Vagina (tissue), 2 donors: ENCODE measurements around the gene KLLN. TPM values are rescaled to one million over a fixed set of nuclear protein-coding genes. Genes with fewer than 3 reads are reported as not detected.

Experiments
- DNase-seq, 2 donors: peaks; one replicate each; pipeline ENCODE4 v3.0.0-alpha.2; 2017; ENCODE audit errors: extremely low spot score in 2 of 2
- H3K27ac ChIP-seq: fragments of 200-600 bp; sonication (generic); one replicate; pipeline ENCODE4 v1.5.1; 2019
- H3K27me3 ChIP-seq: fragments of 200-600 bp; sonication (generic); one replicate; pipeline ENCODE4 v1.5.1; 2019
- H3K36me3 ChIP-seq, 2 donors: fragments of 200-600 bp; sonication (generic); one replicate each; pipeline ENCODE4 v1.5.1; 2017 to 2019
- H3K4me1 ChIP-seq: fragments of 200-600 bp; sonication (generic); one replicate; pipeline ENCODE4 v1.5.1; 2019
- H3K4me3 ChIP-seq, 2 donors: fragments of 200-600 bp; sonication (generic); 1 replicate in 1 of 2; 2 replicates in 1 of 2; pipeline ENCODE4 v1.5.1; 2016 to 2019
- H3K9me3 ChIP-seq: fragments of 200-600 bp; sonication (generic); one replicate; pipeline ENCODE4 v1.5.1; 2019
- POLR2A ChIP-seq, 2 donors: fragments of 450-650 bp; IDR thresholded peaks; one replicate each; pipeline ENCODE4 v1.6.1; 2017; ENCODE audit warnings: antibody characterized with exemption in 2 of 2, mild to moderate bottlenecking in 2 of 2, moderate library complexity in 2 of 2
- POLR2AphosphoS5 ChIP-seq, 2 donors: sonication (generic); formaldehyde crosslinking; IDR thresholded peaks; one replicate each; pipeline ENCODE4 v1.9.0; 2017; ENCODE audit warnings: antibody characterized with exemption in 2 of 2, mild to moderate bottlenecking in 2 of 2, low read depth in 1 of 2; ENCODE audit not compliant: insufficient read depth in 1 of 2
- intact Hi-C: fragments of 100-400 bp; cut with DNase I; formaldehyde crosslinking; loops from one replicate; pipeline ENCODE4 v1.15.1; 2023
- small RNA-seq: library from RNA; depleted of rRNA; stranded (forward); fragments of <200 nt; gene quantifications from one replicate; pipeline ENCODE3, GENCODE V24; 2016
- total RNA-seq: library from RNA; depleted of rRNA; stranded (reverse); fragments of >200 nt; gene quantifications from one replicate; pipeline ENCODE4 v1.2.3, GENCODE V29; 2016
- TF ChIP-seq, protein P1 (sequence below), 3 experiments: fragments of 450-650 bp in 2 of 3; fragments of 200-600 bp in 1 of 3; sonication (generic) in 1 of 3; IDR thresholded peaks; one replicate each; pipeline ENCODE4 v1.5.1; 2017 to 2019; ENCODE audit warnings: antibody characterized with exemption in 3 of 3, mild to moderate bottlenecking in 2 of 3, moderate library complexity in 2 of 3

KLLN gene
- total RNA-seq, 1 donor from 2014 or later, result 0.25 TPM

DNA sequence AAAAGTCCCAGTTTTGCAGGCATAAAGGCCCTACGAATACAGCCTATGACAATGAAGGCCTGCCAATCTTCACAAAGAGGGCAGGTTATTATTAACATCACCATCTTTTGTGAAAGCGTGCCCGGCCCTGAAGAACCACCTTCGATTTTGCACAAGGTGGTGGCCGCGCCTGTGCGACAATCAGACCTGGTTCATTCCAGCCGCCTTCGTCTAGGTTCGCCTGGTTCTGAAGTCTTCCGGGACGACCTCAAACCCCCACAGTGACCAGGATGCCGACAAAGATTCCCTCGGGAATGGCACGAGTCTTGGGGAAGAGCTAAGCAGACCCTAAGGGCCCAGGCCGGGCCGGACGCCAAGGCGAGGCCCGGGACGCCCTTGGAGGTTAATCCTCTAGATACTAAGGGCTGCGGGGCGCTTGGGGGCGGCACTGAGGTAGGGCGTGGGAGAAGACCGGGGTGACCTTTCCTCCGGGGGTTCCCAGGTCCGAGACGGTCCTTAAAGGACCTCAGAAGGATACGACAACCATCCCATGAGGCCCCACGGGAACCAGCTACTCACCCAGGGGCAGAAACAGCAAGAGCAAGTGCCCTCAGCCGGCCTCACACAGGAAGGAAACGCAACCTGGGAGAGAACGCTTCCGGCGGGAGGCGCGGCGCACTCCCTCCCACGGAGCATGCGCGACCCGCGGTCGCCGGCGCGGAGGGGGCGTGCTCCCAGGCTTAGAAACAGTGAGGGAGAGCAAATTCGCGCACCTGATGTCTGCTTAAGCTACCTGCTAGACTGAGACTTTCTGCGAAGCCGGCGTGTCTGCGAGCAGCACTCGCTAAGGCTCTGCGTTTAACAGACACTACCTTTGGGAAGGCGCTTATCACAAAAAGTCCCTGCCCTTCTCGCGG is 45.5 kb downstream of the KLLN start, which contains the start of gene ATAD1:
ATAD1 (minus strand) TSS at position 618 of the 896 bp plus-strand sequence. CDS start 3,627 bp downstream, outside the sequence.
- H3K27me3 ChIP-seq, result no peaks in the 10 kb centered on the region
- H3K4me3 ChIP-seq, result peak within 1 kb of the TSS; percentile 83 to 85
- DNase-seq, result peak in 1 of 2 donors; percentile 89
- H3K27ac ChIP-seq, result peak within 1 kb of the TSS; percentile 79
- H3K36me3 ChIP-seq, result no peaks in the 10 kb centered on the region
- peaks cover 29% of the 10 kb centered on the region for H3K4me1 ChIP-seq
- intact Hi-C loops, result no loop called here
- TF ChIP-seq POLR2AphosphoS5 (IDR thresholded peaks at IDR 0.05; ENCODE audit: insufficient read depth in 1 of 2, low read depth in 1 of 2) (peak; percentile 76 to 87), POLR2A (IDR thresholded peaks at IDR 0.05) (no peak)
- TF ChIP-seq, protein P1, sequence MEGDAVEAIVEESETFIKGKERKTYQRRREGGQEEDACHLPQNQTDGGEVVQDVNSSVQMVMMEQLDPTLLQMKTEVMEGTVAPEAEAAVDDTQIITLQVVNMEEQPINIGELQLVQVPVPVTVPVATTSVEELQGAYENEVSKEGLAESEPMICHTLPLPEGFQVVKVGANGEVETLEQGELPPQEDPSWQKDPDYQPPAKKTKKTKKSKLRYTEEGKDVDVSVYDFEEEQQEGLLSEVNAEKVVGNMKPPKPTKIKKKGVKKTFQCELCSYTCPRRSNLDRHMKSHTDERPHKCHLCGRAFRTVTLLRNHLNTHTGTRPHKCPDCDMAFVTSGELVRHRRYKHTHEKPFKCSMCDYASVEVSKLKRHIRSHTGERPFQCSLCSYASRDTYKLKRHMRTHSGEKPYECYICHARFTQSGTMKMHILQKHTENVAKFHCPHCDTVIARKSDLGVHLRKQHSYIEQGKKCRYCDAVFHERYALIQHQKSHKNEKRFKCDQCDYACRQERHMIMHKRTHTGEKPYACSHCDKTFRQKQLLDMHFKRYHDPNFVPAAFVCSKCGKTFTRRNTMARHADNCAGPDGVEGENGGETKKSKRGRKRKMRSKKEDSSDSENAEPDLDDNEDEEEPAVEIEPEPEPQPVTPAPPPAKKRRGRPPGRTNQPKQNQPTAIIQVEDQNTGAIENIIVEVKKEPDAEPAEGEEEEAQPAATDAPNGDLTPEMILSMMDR (IDR thresholded peaks at IDR 0.05), result peak in 2 of 3 experiments; percentile 7 to 42
- no peaks in the 10 kb centered on the region for H3K9me3 ChIP-seq

DNA sequence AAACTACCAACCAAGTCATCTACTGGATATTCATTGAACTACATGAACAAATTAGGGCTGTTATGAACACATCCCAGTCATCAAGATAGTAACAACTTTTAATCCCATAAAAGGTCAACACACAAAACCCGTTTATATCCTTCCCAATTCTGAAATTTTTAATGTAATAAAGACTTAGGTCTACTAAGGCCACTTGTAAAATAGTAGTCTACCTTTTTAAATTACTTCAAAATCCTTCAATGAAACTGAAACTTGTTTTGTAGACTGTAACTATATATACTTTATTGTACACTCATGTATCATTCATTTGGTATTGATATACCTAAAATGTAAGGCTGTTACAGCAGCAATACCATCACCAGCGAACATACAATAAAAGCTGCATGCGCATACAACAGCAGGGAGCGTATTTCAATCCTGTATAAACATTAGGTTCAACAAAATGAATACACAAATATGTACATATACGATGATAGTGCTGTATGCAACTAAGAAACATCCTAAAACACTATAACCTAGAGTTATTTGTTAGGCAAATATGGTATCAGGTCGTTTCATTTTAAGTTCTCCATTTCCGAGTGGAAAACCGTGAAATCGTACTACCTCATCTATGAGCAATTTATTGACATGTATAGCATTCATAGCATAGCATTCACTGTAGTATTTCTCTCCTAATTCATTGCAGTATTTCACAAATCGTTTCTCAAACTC is 46.3 kb downstream of the KLLN start:
- intact Hi-C loops, result no loop called here
- Histone ChIP-seq H3K27me3 (no peaks in the 10 kb centered on the region), H3K4me3 (peak overlapping the region; percentile 83 to 85), H3K9me3 (no peaks in the 10 kb centered on the region), H3K36me3 (no peaks in the 10 kb centered on the region), H3K4me1 (peaks cover 29% of the 10 kb centered on the region), H3K27ac (no peak overlapping the region)
- TF ChIP-seq, protein P1 (IDR thresholded peaks at IDR 0.05), result no peak
- no peak for TF ChIP-seq POLR2A (IDR thresholded peaks at IDR 0.05)
- no peak for TF ChIP-seq POLR2AphosphoS5 (IDR thresholded peaks at IDR 0.05; ENCODE audit: insufficient read depth in 1 of 2, low read depth in 1 of 2)
- DNase-seq, result no peak

DNA sequence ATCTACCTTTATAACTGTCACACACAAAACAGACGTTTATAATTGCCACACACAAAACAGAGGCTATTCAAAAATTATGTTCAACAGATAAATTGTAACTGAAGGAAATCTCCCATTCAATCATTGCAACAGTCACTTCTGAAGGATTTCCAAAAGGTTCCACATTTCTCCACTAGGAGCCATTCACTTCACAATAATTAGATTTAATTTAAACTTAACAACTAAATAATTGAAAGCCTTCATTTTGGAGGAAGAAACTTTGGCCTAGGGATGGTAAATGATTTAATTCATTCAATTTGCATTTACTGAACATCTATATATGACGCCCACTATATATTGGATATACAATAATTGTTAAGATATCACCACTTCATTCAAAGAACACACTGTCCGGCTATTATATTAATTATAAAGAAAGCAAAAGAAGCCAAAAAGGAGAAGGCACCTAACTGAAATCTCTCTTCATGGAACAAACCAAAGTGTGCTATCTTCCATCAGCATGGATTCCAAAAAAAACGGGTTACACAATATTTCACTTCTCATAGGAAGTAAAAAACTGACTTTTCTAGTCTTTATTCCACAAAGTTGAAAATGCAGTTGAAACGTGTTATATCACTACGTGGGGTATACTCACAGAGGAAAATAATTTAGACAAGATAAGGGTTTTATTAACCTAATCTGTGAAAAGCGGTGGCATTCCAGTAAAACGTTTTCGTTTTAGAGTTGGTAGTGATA is 47.0 kb downstream of the KLLN start:
- no peaks in the 10 kb centered on the region for H3K27me3 ChIP-seq
- peak overlapping the region in 1 of 2 donors; percentile 85 for H3K4me3 ChIP-seq
- TF ChIP-seq, protein P1 (IDR thresholded peaks at IDR 0.05), result no peak
- TF ChIP-seq POLR2AphosphoS5 (IDR thresholded peaks at IDR 0.05; ENCODE audit: insufficient read depth in 1 of 2, low read depth in 1 of 2) (no peak), POLR2A (IDR thresholded peaks at IDR 0.05) (no peak)
- H3K27ac ChIP-seq, result no peak overlapping the region
- intact Hi-C loops, result no loop called here
- no peaks in the 10 kb centered on the region for H3K9me3 ChIP-seq
- peaks cover 29% of the 10 kb centered on the region for H3K4me1 ChIP-seq
- no peak for DNase-seq
- H3K36me3 ChIP-seq, result no peaks in the 10 kb centered on the region

Small RNAs within 50 kb of the gene (small RNA-seq; reads per million reads assigned to genes)
- not detected for gene RN7SL78P

Other genes with a start within 250 kb of the KLLN start
- gene PAPSS2, start 203.7 kb downstream of the KLLN start, total RNA-seq, result 12.3 TPM
- 44.7 TPM for gene ATAD1, start 45.3 kb downstream of the KLLN start, total RNA-seq
- 121 TPM for gene PTEN, start 92 bp upstream of the KLLN start, total RNA-seq